Esophagus squamous epithelium (tissue), 4 donors: ENCODE data around the gene TRIP4.

Source experiments
- POLR2A ChIP-seq, 4 donors: fragments of 450-650 bp; IDR thresholded peaks; one replicate each; pipeline ENCODE4 v1.6.1; 2017; ENCODE audit warnings: antibody characterized with exemption in 4 of 4, mild to moderate bottlenecking in 4 of 4, moderate library complexity in 3 of 4
- TF ChIP-seq, protein P1 (sequence below), 6 experiments: fragments of 450-650 bp in 4 of 6; fragments of 200-600 bp in 2 of 6; sonication (generic) in 2 of 6; IDR thresholded peaks; one replicate each; pipeline ENCODE4 v1.5.1; 2016 to 2019; ENCODE audit warnings: antibody characterized with exemption in 6 of 6, mild to moderate bottlenecking in 4 of 6, moderate library complexity in 4 of 6

GRCh38 chr15:64356710-64357040, 31.0 kb upstream of the TRIP4 start:
- TF ChIP-seq, protein P1, sequence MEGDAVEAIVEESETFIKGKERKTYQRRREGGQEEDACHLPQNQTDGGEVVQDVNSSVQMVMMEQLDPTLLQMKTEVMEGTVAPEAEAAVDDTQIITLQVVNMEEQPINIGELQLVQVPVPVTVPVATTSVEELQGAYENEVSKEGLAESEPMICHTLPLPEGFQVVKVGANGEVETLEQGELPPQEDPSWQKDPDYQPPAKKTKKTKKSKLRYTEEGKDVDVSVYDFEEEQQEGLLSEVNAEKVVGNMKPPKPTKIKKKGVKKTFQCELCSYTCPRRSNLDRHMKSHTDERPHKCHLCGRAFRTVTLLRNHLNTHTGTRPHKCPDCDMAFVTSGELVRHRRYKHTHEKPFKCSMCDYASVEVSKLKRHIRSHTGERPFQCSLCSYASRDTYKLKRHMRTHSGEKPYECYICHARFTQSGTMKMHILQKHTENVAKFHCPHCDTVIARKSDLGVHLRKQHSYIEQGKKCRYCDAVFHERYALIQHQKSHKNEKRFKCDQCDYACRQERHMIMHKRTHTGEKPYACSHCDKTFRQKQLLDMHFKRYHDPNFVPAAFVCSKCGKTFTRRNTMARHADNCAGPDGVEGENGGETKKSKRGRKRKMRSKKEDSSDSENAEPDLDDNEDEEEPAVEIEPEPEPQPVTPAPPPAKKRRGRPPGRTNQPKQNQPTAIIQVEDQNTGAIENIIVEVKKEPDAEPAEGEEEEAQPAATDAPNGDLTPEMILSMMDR (IDR thresholded peaks at IDR 0.05): no peak
- no peak for TF ChIP-seq POLR2A (IDR thresholded peaks at IDR 0.05)
